ENCODE results near the gene CHRDL1.

The CHRDL1 gene

GRCh38 chrX:110741213-110741796, 54.3 kb downstream of the CHRDL1 start:
- DNase-seq, result no peak

GRCh38 chrX:110734894-110735541, 60.6 kb downstream of the CHRDL1 start:
- DNase-seq, result no peak

- no peak for DNase-seq
Observed at GRCh38 chrX:110734271-110734670, 61.3 kb downstream of the CHRDL1 start.

GRCh38 chrX:110733166-110733565, 62.5 kb downstream of the CHRDL1 start:
- DNase-seq, result no peak

- DNase-seq, result no peak
Observed at GRCh38 chrX:110732266-110732665, 63.4 kb downstream of the CHRDL1 start.

GRCh38 chrX:110723844-110724243, 71.8 kb downstream of the CHRDL1 start:
- DNase-seq, result no peak

GRCh38 chrX:110722135-110722534, 73.5 kb downstream of the CHRDL1 start:
- no peak for DNase-seq

- DNase-seq, result no peak
Observed at GRCh38 chrX:110713666-110714065, 82.0 kb downstream of the CHRDL1 start.

- DNase-seq, result no peak
Observed at GRCh38 chrX:110706446-110706845, 89.2 kb downstream of the CHRDL1 start.

GRCh38 chrX:110703641-110704040, 92.0 kb downstream of the CHRDL1 start:
- no peak for DNase-seq

- no peak for DNase-seq
Observed at GRCh38 chrX:110699109-110699508, 96.5 kb downstream of the CHRDL1 start.

GRCh38 chrX:110698696-110699095, 96.9 kb downstream of the CHRDL1 start:
- DNase-seq, result no peak

- no peak for DNase-seq
Observed at GRCh38 chrX:110692866-110693265, 102.8 kb downstream of the CHRDL1 start.

GRCh38 chrX:110691446-110691845, 104.2 kb downstream of the CHRDL1 start:
- no peak for DNase-seq

- DNase-seq, result no peak
Observed at GRCh38 chrX:110684653-110685052, 111.0 kb downstream of the CHRDL1 start.

- no peak for DNase-seq
Observed at GRCh38 chrX:110683925-110684324, 111.7 kb downstream of the CHRDL1 start.

GRCh38 chrX:110678591-110678990, 117.0 kb downstream of the CHRDL1 start:
- no peak for DNase-seq

GRCh38 chrX:110675886-110676285, 119.7 kb downstream of the CHRDL1 start:
- no peak for DNase-seq

- DNase-seq, result no peak
Observed at GRCh38 chrX:110671068-110671803, 124.4 kb downstream of the CHRDL1 start.

- DNase-seq, result no peak
Observed at GRCh38 chrX:110669572-110669971, 126.0 kb downstream of the CHRDL1 start.

GRCh38 chrX:110667706-110668105, 127.9 kb downstream of the CHRDL1 start:
- no peak for DNase-seq

GRCh38 chrX:110665223-110666002, 130.2 kb downstream of the CHRDL1 start:
- no peak for DNase-seq

GRCh38 chrX:110657073-110657472, 138.5 kb downstream of the CHRDL1 start:
- DNase-seq, result no peak

Measured in stimulated activated naive CD4-positive, alpha-beta T cell treated with Interleukin-2 at 50 U/mL for 16 hours (primary cell).